Astrocyte (in vitro differentiated cells and primary cell): ENCODE data around the gene IL25. TPM values are rescaled to one million over a fixed set of nuclear protein-coding genes. Genes with fewer than 3 reads are reported as not detected.

ENCODE experiments used
- DNase-seq: peaks from one replicate; pipeline ENCODE4 v3.0.0-alpha.2; 2010; ENCODE audit warnings: low read depth
- FAIRE-seq: peaks from 2 replicates; lab custom pipeline; 2011; peaks lifted over from hg19 to GRCh38; lab: Jason Lieb, UNC
- H2AFZ ChIP-seq: 2 replicates; pipeline ENCODE4 v1.6.0; 2012; ENCODE audit warnings: low read depth, low read length, inconsistent platforms
- H3K27ac ChIP-seq: 2 replicates; pipeline ENCODE4 v1.5.1; 2011; ENCODE audit warnings: low read depth, low read length, inconsistent platforms
- H3K27me3 ChIP-seq: 2 replicates; pipeline ENCODE4 v1.6.0; 2011; ENCODE audit warnings: low read length, inconsistent platforms; ENCODE audit not compliant: insufficient read depth
- H3K36me3 ChIP-seq: 2 replicates; pipeline ENCODE4 v1.5.1; 2011; ENCODE audit warnings: low read length, inconsistent platforms; ENCODE audit not compliant: insufficient read depth
- H3K4me1 ChIP-seq: 2 replicates; pipeline ENCODE4 v1.5.1; 2011; ENCODE audit warnings: low read length, inconsistent platforms; ENCODE audit not compliant: insufficient read depth
- H3K4me2 ChIP-seq: 2 replicates; pipeline ENCODE4 v1.6.0; 2012; ENCODE audit warnings: low read length, inconsistent platforms
- H3K4me3 ChIP-seq: 2 replicates; pipeline ENCODE4 v1.5.1; 2011; ENCODE audit warnings: low read depth, mild to moderate bottlenecking, low read length, inconsistent platforms; ENCODE audit not compliant: insufficient read depth
- H3K79me2 ChIP-seq: 2 replicates; pipeline ENCODE4 v1.6.0; 2012; ENCODE audit warnings: mild to moderate bottlenecking, low read length, inconsistent platforms; ENCODE audit not compliant: insufficient read depth
- H3K9ac ChIP-seq: 2 replicates; pipeline ENCODE4 v1.6.0; 2012; ENCODE audit warnings: mild to moderate bottlenecking, low read length, inconsistent platforms
- H3K9me3 ChIP-seq: 2 replicates; pipeline ENCODE4 v1.5.1; 2012; ENCODE audit warnings: low read depth, mild to moderate bottlenecking, low read length, inconsistent platforms; ENCODE audit not compliant: insufficient read depth
- H4K20me1 ChIP-seq: 2 replicates; pipeline ENCODE4 v1.6.0; 2012; ENCODE audit warnings: low read length, inconsistent platforms; ENCODE audit not compliant: insufficient read depth
- H3K27ac Mint-ChIP-seq: one replicate; pipeline ENCODE4 v1.8.0; 2021; ENCODE audit warnings: mild to moderate bottlenecking, mixed read lengths; ENCODE audit not compliant: unreplicated experiment
- H3K27me3 Mint-ChIP-seq: one replicate; pipeline ENCODE4 v1.8.0; 2021; ENCODE audit warnings: low read depth, mixed read lengths; ENCODE audit not compliant: unreplicated experiment
- H3K36me3 Mint-ChIP-seq: one replicate; pipeline ENCODE4 v1.8.0; 2021; ENCODE audit warnings: low read depth, mixed read lengths; ENCODE audit not compliant: unreplicated experiment
- H3K4me1 Mint-ChIP-seq: one replicate; pipeline ENCODE4 v1.8.0; 2021; ENCODE audit warnings: low read depth, mixed read lengths; ENCODE audit not compliant: unreplicated experiment
- H3K4me3 Mint-ChIP-seq: one replicate; pipeline ENCODE4 v1.8.0; 2021; ENCODE audit warnings: mild to moderate bottlenecking, moderate library complexity, mixed read lengths; ENCODE audit not compliant: unreplicated experiment
- H3K9me3 Mint-ChIP-seq: one replicate; pipeline ENCODE4 v1.8.0; 2021; ENCODE audit warnings: mild to moderate bottlenecking, mixed read lengths; ENCODE audit not compliant: unreplicated experiment
- EZH2 ChIP-seq: IDR thresholded peaks from 2 replicates; pipeline ENCODE4 v1.6.1; 2012; ENCODE audit warnings: mild to moderate bottlenecking, low read length, inconsistent platforms; ENCODE audit not compliant: insufficient read depth
- total RNA-seq: library from RNA; stranded (reverse); gene quantifications from 2 replicates; pipeline ENCODE4 v1.2.1, GENCODE V29; 2021
- TF ChIP-seq, protein P1 (sequence below): IDR thresholded peaks from 2 replicates; pipeline ENCODE4 v1.5.1; 2011; ENCODE audit warnings: low read depth, mild to moderate bottlenecking, inconsistent platforms, low read length, moderate library complexity; ENCODE audit not compliant: insufficient read depth

IL25 gene
- total RNA-seq, 1 donor from 2014 or later: not detected

DNA sequence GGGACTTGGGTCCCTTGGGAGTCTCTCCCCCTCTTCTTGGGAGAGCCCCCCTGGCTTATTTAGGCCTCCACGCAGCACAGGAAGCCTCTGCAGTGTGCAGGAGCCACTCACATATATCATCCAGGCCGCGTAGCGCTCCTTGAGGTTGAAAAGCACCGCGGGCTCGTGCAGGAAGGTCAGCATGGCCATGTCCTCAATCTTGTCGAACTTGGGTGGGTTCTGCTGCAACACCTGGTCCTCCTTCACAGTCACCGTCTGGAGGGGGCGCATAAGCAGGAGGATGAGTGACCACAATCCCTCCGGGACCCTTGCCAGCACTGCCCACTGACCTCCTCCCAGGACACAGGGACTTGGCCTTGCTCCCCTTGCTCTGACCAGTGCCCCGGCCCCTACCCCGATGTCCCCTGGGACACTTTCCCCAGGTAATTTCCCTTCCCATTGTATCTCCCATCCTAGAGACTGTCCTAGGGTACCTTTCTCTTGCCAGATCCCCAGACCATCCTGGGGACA is 33.0 kb downstream of the IL25 start:
- H3K9me3 Mint-ChIP-seq: peaks cover 8% of the 10 kb centered on the region
- no peak overlapping the region for H3K27ac Mint-ChIP-seq
- no peak for DNase-seq
- Histone ChIP-seq H3K9me3 (no peaks in the 10 kb centered on the region), H4K20me1 (no peaks in the 10 kb centered on the region), H3K36me3 (no peaks in the 10 kb centered on the region), H3K27ac (no peak overlapping the region), H3K27me3 (no peaks in the 10 kb centered on the region), H3K79me2 (no peaks in the 10 kb centered on the region), H3K4me3 (no peak overlapping the region), H3K4me1 (no peaks in the 10 kb centered on the region), H3K4me2 (no peak overlapping the region), H3K9ac (no peak overlapping the region), H2AFZ (no peak overlapping the region)
- no peak overlapping the region for H3K4me3 Mint-ChIP-seq
- FAIRE-seq: no peak
- no peaks in the 10 kb centered on the region for H3K4me1 Mint-ChIP-seq
- TF ChIP-seq, protein P1, sequence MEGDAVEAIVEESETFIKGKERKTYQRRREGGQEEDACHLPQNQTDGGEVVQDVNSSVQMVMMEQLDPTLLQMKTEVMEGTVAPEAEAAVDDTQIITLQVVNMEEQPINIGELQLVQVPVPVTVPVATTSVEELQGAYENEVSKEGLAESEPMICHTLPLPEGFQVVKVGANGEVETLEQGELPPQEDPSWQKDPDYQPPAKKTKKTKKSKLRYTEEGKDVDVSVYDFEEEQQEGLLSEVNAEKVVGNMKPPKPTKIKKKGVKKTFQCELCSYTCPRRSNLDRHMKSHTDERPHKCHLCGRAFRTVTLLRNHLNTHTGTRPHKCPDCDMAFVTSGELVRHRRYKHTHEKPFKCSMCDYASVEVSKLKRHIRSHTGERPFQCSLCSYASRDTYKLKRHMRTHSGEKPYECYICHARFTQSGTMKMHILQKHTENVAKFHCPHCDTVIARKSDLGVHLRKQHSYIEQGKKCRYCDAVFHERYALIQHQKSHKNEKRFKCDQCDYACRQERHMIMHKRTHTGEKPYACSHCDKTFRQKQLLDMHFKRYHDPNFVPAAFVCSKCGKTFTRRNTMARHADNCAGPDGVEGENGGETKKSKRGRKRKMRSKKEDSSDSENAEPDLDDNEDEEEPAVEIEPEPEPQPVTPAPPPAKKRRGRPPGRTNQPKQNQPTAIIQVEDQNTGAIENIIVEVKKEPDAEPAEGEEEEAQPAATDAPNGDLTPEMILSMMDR: no peak
- TF ChIP-seq EZH2: no peak
- peaks cover 73% of the 10 kb centered on the region for H3K27me3 Mint-ChIP-seq
- no peaks in the 10 kb centered on the region for H3K36me3 Mint-ChIP-seq

DNA sequence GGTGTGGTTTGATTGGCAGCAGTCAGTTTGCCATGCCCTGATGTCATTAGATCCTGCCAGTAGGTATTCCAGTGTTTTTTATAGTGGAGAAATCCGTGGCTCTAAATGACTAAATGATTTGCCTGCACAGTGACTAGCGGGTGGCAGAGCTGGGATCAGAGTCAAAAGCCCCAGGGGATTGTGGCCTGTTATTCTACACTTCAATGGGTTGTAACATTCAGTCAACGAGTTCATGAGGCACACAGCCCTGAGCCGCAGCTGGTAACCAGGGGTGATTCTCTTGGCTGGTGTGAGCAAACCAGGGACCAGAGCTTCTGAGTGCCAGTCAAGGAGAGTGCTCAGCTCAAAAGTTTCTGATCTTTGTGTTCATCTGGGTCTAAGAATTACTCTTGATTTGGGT is 33.6 kb downstream of the IL25 start:
- Histone ChIP-seq H3K4me1 (no peaks in the 10 kb centered on the region), H2AFZ (no peak overlapping the region), H3K36me3 (no peaks in the 10 kb centered on the region), H3K79me2 (no peaks in the 10 kb centered on the region), H3K9ac (no peak overlapping the region), H3K4me3 (no peak overlapping the region), H3K4me2 (no peak overlapping the region), H3K9me3 (no peaks in the 10 kb centered on the region), H4K20me1 (no peaks in the 10 kb centered on the region), H3K27ac (no peak overlapping the region), H3K27me3 (no peaks in the 10 kb centered on the region)
- no peak for DNase-seq
- no peak for TF ChIP-seq EZH2
- TF ChIP-seq, protein P1: no peak
- no peaks in the 10 kb centered on the region for H3K36me3 Mint-ChIP-seq
- no peak overlapping the region for H3K4me3 Mint-ChIP-seq
- H3K27me3 Mint-ChIP-seq: peaks cover 73% of the 10 kb centered on the region
- peaks cover 7% of the 10 kb centered on the region for H3K9me3 Mint-ChIP-seq
- no peak overlapping the region for H3K27ac Mint-ChIP-seq
- no peaks in the 10 kb centered on the region for H3K4me1 Mint-ChIP-seq
- no peak for FAIRE-seq

DNA sequence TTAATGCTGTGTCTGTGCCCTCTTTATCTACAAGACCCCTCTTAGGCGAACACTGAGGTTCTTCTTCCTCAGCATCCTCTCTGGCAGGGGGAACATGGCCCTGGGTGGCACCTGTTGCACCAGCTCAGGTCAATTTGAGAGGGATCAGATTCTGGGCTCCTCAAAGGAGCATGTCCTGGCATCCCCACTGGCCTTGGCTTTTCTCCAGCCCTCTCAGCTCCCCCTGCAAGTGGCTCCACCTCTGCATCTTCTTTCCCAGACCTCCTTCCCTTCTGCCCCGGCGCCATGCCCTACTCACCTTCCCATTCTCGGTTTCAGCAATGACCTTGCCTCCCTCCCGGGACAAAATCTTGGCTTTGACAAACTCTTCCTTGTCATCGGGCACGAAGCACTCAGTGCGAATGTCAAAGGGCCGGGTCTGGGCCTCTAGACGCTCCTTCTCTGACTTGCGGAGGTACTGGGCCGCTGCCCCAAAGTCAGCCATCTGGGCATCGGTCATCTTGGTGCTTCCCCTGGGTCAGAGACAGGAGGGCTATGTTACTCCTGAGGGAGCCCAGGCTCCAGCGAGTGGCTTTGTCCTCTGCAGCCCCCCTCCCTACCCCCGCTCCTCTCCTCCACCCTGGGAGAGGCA is 34.2 kb downstream of the IL25 start:
- H3K4me1 ChIP-seq: no peaks in the 10 kb centered on the region
- H3K27me3 ChIP-seq: no peaks in the 10 kb centered on the region
- no peaks in the 10 kb centered on the region for H3K36me3 ChIP-seq
- Mint-ChIP-seq H3K27me3 (peaks cover 73% of the 10 kb centered on the region), H3K9me3 (peaks cover 4% of the 10 kb centered on the region), H3K4me1 (no peaks in the 10 kb centered on the region), H3K36me3 (no peaks in the 10 kb centered on the region), H3K4me3 (no peak overlapping the region), H3K27ac (no peak overlapping the region)
- H3K4me2 ChIP-seq: no peak overlapping the region
- no peaks in the 10 kb centered on the region for H4K20me1 ChIP-seq
- no peak for DNase-seq
- no peak overlapping the region for H3K27ac ChIP-seq
- no peaks in the 10 kb centered on the region for H3K79me2 ChIP-seq
- no peak overlapping the region for H2AFZ ChIP-seq
- no peaks in the 10 kb centered on the region for H3K9me3 ChIP-seq
- no peak for TF ChIP-seq EZH2
- TF ChIP-seq, protein P1: no peak
- no peak for FAIRE-seq
- no peak overlapping the region for H3K9ac ChIP-seq
- no peak overlapping the region for H3K4me3 ChIP-seq
